DOHH2 (cell line): ENCODE measurements around the gene WWOX.

ENCODE experiments used
- CTCF ChIP-seq: fragments of 200-600 bp; sonication (generic); IDR thresholded peaks from one replicate; pipeline ENCODE4 v1.5.1; 2014; ENCODE audit warnings: antibody characterized with exemption, mild to moderate bottlenecking, low read depth, low read length; ENCODE audit not compliant: poor library complexity, severe bottlenecking
- EZH2phosphoT487 ChIP-seq: fragments of 200-600 bp; sonication (generic); IDR thresholded peaks from 2 replicates; pipeline ENCODE4 v1.6.1; 2017; ENCODE audit warnings: borderline replicate concordance, mild to moderate bottlenecking, antibody characterized with exemption, low read length, moderate library complexity, mixed read lengths

GRCh38 chr16:79190542-79190941 is 1091.1 kb downstream of the WWOX start:
- TF ChIP-seq CTCF (no peak), EZH2phosphoT487 (no peak)
